Endometrial microvascular endothelial cells (primary cell): ENCODE measurements around the gene TRIM65. TPM values are rescaled to one million over a fixed set of nuclear protein-coding genes. Genes with fewer than 3 reads are reported as not detected.
"Not testable (repeated sequence)": the region's sequence is repeated elsewhere in the genome, so short reads cannot be mapped to it uniquely, and the experiment has no call there.

Experiments
- in situ Hi-C: cut with HindIII; loops from 2 replicates; pipeline ENCODE4 v1.10.0; 2017; ENCODE audit warnings: low sequenced_read_pairs, low pct_unique_long_range_greater_than_20kb; ENCODE audit errors: inconsistent ontology term
- total RNA-seq: library from RNA; depleted of rRNA; stranded (reverse); fragments of >200 nt; gene quantifications from one replicate; pipeline ENCODE4 v1.2.3, GENCODE V29; 2015; ENCODE audit errors: inconsistent ontology term

The TRIM65 gene
- total RNA-seq, 1 donor from 2014 or later: 26.3 TPM

GRCh38 chr17:75861927-75862317 is 34.8 kb downstream of the TRIM65 start:
- in situ Hi-C loops: no loop called here

GRCh38 chr17:75859358-75859757 is 37.4 kb downstream of the TRIM65 start:
- in situ Hi-C loops: not testable (repeated sequence)

GRCh38 chr17:75856062-75856756 is 40.5 kb downstream of the TRIM65 start:
- in situ Hi-C loops: no loop called here

- in situ Hi-C loops: no loop called here
These were observed 41.3 kb downstream of the TRIM65 start, which contains the start of gene WBP2 for GRCh38 chr17:75855310-75856061. Gene WBP2 (minus strand): TSS chr17:75855335. CDS start chr17:75855297, 38 bp downstream.

- in situ Hi-C loops: no loop called here
These were observed 41.9 kb downstream of the TRIM65 start for GRCh38 chr17:75854881-75855309.

- in situ Hi-C loops: no loop called here
These were observed 42.5 kb downstream of the TRIM65 start for GRCh38 chr17:75854101-75854748.

- in situ Hi-C loops: no loop called here
These were observed 43.3 kb downstream of the TRIM65 start for GRCh38 chr17:75853433-75853832.

GRCh38 chr17:75851693-75851991 is 45.1 kb downstream of the TRIM65 start:
- in situ Hi-C loops: not testable (repeated sequence)

- in situ Hi-C loops: no loop called here
These were observed 45.6 kb downstream of the TRIM65 start for GRCh38 chr17:75850928-75851692.

GRCh38 chr17:75849724-75850123 is 47.0 kb downstream of the TRIM65 start:
- in situ Hi-C loops: no loop called here

GRCh38 chr17:75849279-75849646 is 47.5 kb downstream of the TRIM65 start:
- in situ Hi-C loops: no loop called here

GRCh38 chr17:75848523-75849278 is 48.0 kb downstream of the TRIM65 start:
- in situ Hi-C loops: no loop called here

GRCh38 chr17:75847614-75848522 is 48.9 kb downstream of the TRIM65 start:
- in situ Hi-C loops: no loop called here

GRCh38 chr17:75846692-75847613 is 49.8 kb downstream of the TRIM65 start:
- in situ Hi-C loops: no loop called here

GRCh38 chr17:75845933-75846691 is 50.6 kb downstream of the TRIM65 start:
- in situ Hi-C loops: no loop called here

- in situ Hi-C loops: no loop called here
These were observed 51.6 kb downstream of the TRIM65 start for GRCh38 chr17:75845058-75845711.
